MCF 10A (cell line): ENCODE data around the gene ME2. TPM values are rescaled to one million over a fixed set of nuclear protein-coding genes. Genes with fewer than 3 reads are reported as not detected.

ENCODE experiments used
- BruUV-seq: library from RNA; stranded (reverse); fragments of 400-500 nt; replicated peaks from 2 replicates; lab custom pipeline; 2021; lab: Mats Ljungman, UMichigan
- CTCF ChIA-PET: fragments of 300-600 bp; sonication (Branson Sonifier 250); formaldehyde crosslinking; extraction: SDS; loops from one replicate; lab custom pipeline; 2021; ENCODE audit warnings: antibody characterized with exemption, inconsistent platforms; lab: Yijun Ruan, JAX
- POLR2A ChIA-PET: fragments of 300-600, 350-650 bp; sonication (Branson Sonifier 250); formaldehyde crosslinking; extraction: SDS; loops from one replicate; lab custom pipeline; 2020; ENCODE audit warnings: antibody characterized with exemption, inconsistent platforms; lab: Yijun Ruan, JAX
- DNase-seq: peaks from one replicate; pipeline ENCODE4 v3.0.0-alpha.2; 2018; ENCODE audit not compliant: unreplicated experiment
- H3K27ac Mint-ChIP-seq: one replicate; pipeline ENCODE4 v1.8.0; 2022; ENCODE audit warnings: mild to moderate bottlenecking, low read depth, mixed read lengths; ENCODE audit not compliant: unreplicated experiment
- H3K27me3 Mint-ChIP-seq: one replicate; pipeline ENCODE4 v1.8.0; 2022; ENCODE audit warnings: mixed read lengths; ENCODE audit not compliant: insufficient read depth, unreplicated experiment
- H3K36me3 Mint-ChIP-seq: one replicate; pipeline ENCODE4 v1.8.0; 2022; ENCODE audit warnings: mild to moderate bottlenecking, moderate library complexity, mixed read lengths; ENCODE audit not compliant: insufficient read depth, unreplicated experiment
- H3K4me1 Mint-ChIP-seq: one replicate; pipeline ENCODE4 v1.8.0; 2022; ENCODE audit warnings: mixed read lengths; ENCODE audit not compliant: insufficient read depth, unreplicated experiment
- H3K4me3 Mint-ChIP-seq: one replicate; pipeline ENCODE4 v1.8.0; 2022; ENCODE audit warnings: mild to moderate bottlenecking, moderate library complexity, mixed read lengths; ENCODE audit not compliant: unreplicated experiment
- H3K9me3 Mint-ChIP-seq: one replicate; pipeline ENCODE4 v1.8.0; 2022; ENCODE audit warnings: mixed read lengths; ENCODE audit not compliant: unreplicated experiment
- intact Hi-C: fragments of 100-400 bp; cut with micrococcal nuclease; formaldehyde crosslinking; loops from 2 replicates; pipeline ENCODE4 v1.14.1; 2022
- total RNA-seq: library from RNA; stranded (reverse); gene quantifications from 2 replicates; pipeline ENCODE4 v1.2.3, GENCODE V29; 2022
- TF ChIP-seq, protein P1 (sequence below): fragments of 200-600 bp; IDR thresholded peaks from one replicate; pipeline ENCODE4 v1.8.0; 2022; ENCODE audit warnings: antibody characterized with exemption, mild to moderate bottlenecking; ENCODE audit not compliant: unreplicated experiment

ME2 gene
- total RNA-seq, 1 experiment from 2014 or later, result 64.8 TPM

DNA sequence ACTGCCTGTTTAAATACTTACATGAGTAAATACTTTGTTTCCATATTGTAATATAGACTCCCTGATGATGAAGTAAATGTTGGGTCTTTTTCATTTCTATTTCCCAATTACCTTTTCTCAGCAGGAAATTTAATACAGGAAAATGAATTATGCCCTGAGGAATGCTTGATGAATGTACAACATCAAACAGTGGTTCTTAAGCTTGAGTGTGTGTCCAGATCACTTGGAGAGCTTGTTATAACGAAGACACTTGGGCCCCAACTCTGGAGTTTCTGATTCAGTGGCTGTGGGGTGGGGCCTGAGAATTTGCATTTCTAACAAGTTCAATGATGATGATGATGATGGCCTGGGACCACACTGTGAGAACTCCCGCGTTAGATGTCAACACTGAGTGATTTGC is 7.1 kb upstream of the ME2 start:
- peak; percentile 13 for DNase-seq
- no peaks in the 10 kb centered on the region for H3K9me3 Mint-ChIP-seq
- ChIA-PET POLR2A (interaction anchor here (0.8 to 2.8 kb wide), 4 partner anchors 9 to 158 kb away, joined by 3 to 22 read pairs (median 6); partner anchors contain the start of gene SMAD4), CTCF (interaction anchor here (0.6 to 1.9 kb wide), 7 partner anchors 9 to 683 kb away, joined by 3 to 5 read pairs (median 3); no protein-coding TSS in a partner anchor)
- intact Hi-C loops, result no loop called here
- peaks cover 12% of the 10 kb centered on the region for H3K4me1 Mint-ChIP-seq
- H3K36me3 Mint-ChIP-seq, result no peaks in the 10 kb centered on the region
- no peak overlapping the region for H3K27ac Mint-ChIP-seq
- TF ChIP-seq, protein P1, sequence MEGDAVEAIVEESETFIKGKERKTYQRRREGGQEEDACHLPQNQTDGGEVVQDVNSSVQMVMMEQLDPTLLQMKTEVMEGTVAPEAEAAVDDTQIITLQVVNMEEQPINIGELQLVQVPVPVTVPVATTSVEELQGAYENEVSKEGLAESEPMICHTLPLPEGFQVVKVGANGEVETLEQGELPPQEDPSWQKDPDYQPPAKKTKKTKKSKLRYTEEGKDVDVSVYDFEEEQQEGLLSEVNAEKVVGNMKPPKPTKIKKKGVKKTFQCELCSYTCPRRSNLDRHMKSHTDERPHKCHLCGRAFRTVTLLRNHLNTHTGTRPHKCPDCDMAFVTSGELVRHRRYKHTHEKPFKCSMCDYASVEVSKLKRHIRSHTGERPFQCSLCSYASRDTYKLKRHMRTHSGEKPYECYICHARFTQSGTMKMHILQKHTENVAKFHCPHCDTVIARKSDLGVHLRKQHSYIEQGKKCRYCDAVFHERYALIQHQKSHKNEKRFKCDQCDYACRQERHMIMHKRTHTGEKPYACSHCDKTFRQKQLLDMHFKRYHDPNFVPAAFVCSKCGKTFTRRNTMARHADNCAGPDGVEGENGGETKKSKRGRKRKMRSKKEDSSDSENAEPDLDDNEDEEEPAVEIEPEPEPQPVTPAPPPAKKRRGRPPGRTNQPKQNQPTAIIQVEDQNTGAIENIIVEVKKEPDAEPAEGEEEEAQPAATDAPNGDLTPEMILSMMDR, result no peak
- no TSS peak for BruUV-seq
- H3K27me3 Mint-ChIP-seq, result no peaks in the 10 kb centered on the region
- H3K4me3 Mint-ChIP-seq, result no peak overlapping the region

DNA sequence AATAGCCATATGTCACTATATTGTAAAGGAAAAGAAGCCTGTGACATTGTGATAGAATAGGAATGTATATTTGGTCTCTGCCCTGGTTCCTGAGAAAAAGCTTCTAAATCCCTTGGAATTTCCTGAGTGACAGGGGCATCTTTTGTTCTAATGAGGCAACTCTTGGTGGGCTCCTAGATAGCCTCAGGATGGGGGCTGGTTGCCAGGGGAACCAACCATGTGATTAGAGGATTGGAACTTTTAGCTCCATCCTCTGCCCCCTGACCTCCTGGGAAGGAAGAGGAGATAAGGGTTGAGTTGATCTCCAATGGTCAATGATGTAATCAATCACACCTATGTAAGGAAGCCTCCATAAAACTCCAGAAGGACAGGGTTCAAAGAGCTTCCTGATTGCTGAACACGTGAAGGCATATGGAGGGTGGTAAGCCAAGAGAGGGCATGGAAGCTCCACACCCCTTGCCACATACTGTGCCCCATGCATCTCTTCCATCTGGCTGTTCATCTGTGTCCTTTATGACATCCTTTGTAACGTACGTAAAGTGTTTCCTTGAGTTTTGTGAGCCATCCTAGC is 2.9 kb upstream of the ME2 start:
- Mint-ChIP-seq H3K4me3 (no peak overlapping the region), H3K4me1 (peaks cover 8% of the 10 kb centered on the region), H3K9me3 (no peaks in the 10 kb centered on the region), H3K36me3 (peaks cover 6% of the 10 kb centered on the region), H3K27ac (no peak overlapping the region), H3K27me3 (no peaks in the 10 kb centered on the region)
- no TSS peak for BruUV-seq
- ChIA-PET POLR2A (interaction anchor here (0.6 to 1.1 kb wide), 3 partner anchors 16 to 154 kb away, joined by 3 to 6 read pairs (median 3); partner anchors contain the start of gene SMAD4), CTCF (interaction anchor here (0.7 to 1.0 kb wide), 2 partner anchors 57 to 65 kb away, joined by 3 to 5 read pairs; no protein-coding TSS in a partner anchor)
- TF ChIP-seq, protein P1, result no peak
- intact Hi-C loops, result loop anchor here (5.0 kb wide), 2 partner anchors 96 to 176 kb away; no protein-coding TSS in a partner anchor
- no peak for DNase-seq

DNA sequence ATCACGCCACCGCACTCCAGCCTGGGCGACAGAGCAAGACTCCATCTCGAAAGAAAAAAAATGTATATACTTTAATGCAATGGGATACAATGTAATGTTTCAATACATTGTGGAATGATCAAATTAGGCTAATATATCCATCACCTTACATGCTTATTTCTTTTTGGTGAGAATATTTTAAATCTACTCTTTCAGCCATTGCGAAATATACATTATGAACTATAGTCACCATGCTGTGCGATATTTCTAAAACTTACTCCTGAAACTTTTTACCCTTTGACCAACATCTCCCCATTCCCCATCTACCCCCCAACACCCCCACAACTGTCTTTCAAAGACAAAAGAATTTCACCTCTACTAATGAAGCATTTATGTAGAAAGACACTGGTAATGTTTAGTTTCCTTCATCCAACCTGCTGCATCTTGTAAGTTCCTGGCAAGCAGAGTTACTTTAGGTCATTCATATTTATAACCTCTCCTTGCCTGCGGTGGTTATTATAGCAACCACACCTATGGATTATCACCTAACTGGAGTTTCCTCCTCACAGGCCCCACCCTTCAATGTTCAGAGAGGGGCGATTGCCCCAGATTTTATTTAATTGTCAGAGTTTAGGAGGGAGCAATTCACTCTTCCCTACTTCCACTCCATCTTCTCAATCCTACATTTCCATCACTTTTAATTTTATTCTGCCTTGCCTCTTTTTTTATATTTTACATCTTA is 1.2 kb upstream of the ME2 start:
- TF ChIP-seq, protein P1, result no peak
- H3K27me3 Mint-ChIP-seq, result no peaks in the 10 kb centered on the region
- H3K4me3 Mint-ChIP-seq, result peak overlapping the region; percentile 88
- BruUV-seq, result no TSS peak
- peaks cover 6% of the 10 kb centered on the region for H3K36me3 Mint-ChIP-seq
- intact Hi-C loops, result loop anchor here (2.0 to 5.0 kb wide), 3 partner anchors 95 to 175 kb away; no protein-coding TSS in a partner anchor
- POLR2A ChIA-PET, result interaction anchor here (0.7 to 1.9 kb wide), 21 partner anchors 8 to 636 kb away, joined by 3 to 72 read pairs (median 7); partner anchors contain the start of genes ELAC1, MRO and SMAD4
- peak; percentile 34 for DNase-seq
- peak overlapping the region; percentile 93 for H3K27ac Mint-ChIP-seq
- no peaks in the 10 kb centered on the region for H3K9me3 Mint-ChIP-seq
- CTCF ChIA-PET, result interaction anchor here (1.5 kb wide), 1 partner anchor 57 kb away, joined by 5 read pairs; no protein-coding TSS in a partner anchor
- H3K4me1 Mint-ChIP-seq, result peaks cover 8% of the 10 kb centered on the region
